SU-DHL-6 (cell line): ENCODE results near the gene PCDHB9.
"Not testable (repeated sequence)": the region's sequence is repeated elsewhere in the genome, so short reads cannot be mapped to it uniquely, and the experiment has no call there.

Source experiments
- CTCF ChIP-seq: fragments of 200-600 bp; sonication (generic); IDR thresholded peaks from one replicate; pipeline ENCODE4 v1.5.1; 2017; ENCODE audit warnings: antibody characterized with exemption, mild to moderate bottlenecking, low read length, moderate library complexity; ENCODE audit not compliant: insufficient read depth, poor library complexity, severe bottlenecking
- EZH2phosphoT487 ChIP-seq: fragments of 200-600 bp; sonication (generic), shearing (Covaris generic); conservative IDR thresholded peaks from 2 replicates; pipeline ENCODE4 v1.6.1; 2018; ENCODE audit warnings: mild to moderate bottlenecking, antibody characterized with exemption, low read length, moderate library complexity, mixed read lengths

GRCh38 chr5:141157356-141157755, 29.6 kb upstream of the PCDHB9 start:
- TF ChIP-seq EZH2phosphoT487, CTCF: not testable (repeated sequence)
